Measurements from ENCODE around the gene EPGN. TPM values are rescaled to one million over a fixed set of nuclear protein-coding genes. Genes with fewer than 3 reads are reported as not detected.

Gene EPGN
- total RNA-seq, 1 donor from 2014 or later, result 7.9 TPM

- no peak for TF ChIP-seq CTCF (IDR thresholded peaks at IDR 0.05; ENCODE audit: insufficient read depth, low read length, severe bottlenecking)
- FAIRE-seq (no peak), DNase-seq (ENCODE audit: low read depth) (peak; percentile 89)
- Histone ChIP-seq H3K36me3 (ENCODE audit: control insufficient read depth, insufficient read depth, low read length) (no peaks in the 10 kb centered on the region), H3K4me3 (ENCODE audit: low read depth, low read length) (no peak overlapping the region), H3K27me3 (ENCODE audit: control insufficient read depth, insufficient read depth, low read length) (no peaks in the 10 kb centered on the region)
These were observed 40.2 kb upstream of the EPGN start for GRCh38 chr4:74267998-74268606.

- FAIRE-seq (no peak), DNase-seq (ENCODE audit: low read depth) (peak; percentile 12)
- H3K4me3 ChIP-seq (ENCODE audit: low read depth, low read length), result no peak overlapping the region
- no peak for TF ChIP-seq CTCF (IDR thresholded peaks at IDR 0.05; ENCODE audit: insufficient read depth, low read length, severe bottlenecking)
- H3K27me3 ChIP-seq (ENCODE audit: control insufficient read depth, insufficient read depth, low read length), result no peaks in the 10 kb centered on the region
- no peaks in the 10 kb centered on the region for H3K36me3 ChIP-seq (ENCODE audit: control insufficient read depth, insufficient read depth, low read length)
These were observed 39.6 kb upstream of the EPGN start for GRCh38 chr4:74268643-74269042.

GRCh38 chr4:74278490-74278889 lies 29.8 kb upstream of the EPGN start:
- FAIRE-seq (no peak), DNase-seq (ENCODE audit: low read depth) (peak; percentile 85)
- H3K36me3 ChIP-seq (ENCODE audit: control insufficient read depth, insufficient read depth, low read length), result no peaks in the 10 kb centered on the region
- no peak overlapping the region for H3K4me3 ChIP-seq (ENCODE audit: low read depth, low read length)
- no peak for TF ChIP-seq CTCF (IDR thresholded peaks at IDR 0.05; ENCODE audit: insufficient read depth, low read length, severe bottlenecking)
- no peaks in the 10 kb centered on the region for H3K27me3 ChIP-seq (ENCODE audit: control insufficient read depth, insufficient read depth, low read length)

- FAIRE-seq (no peak), DNase-seq (ENCODE audit: low read depth) (no peak)
- H3K27me3 ChIP-seq (ENCODE audit: control insufficient read depth, insufficient read depth, low read length), result no peaks in the 10 kb centered on the region
- H3K36me3 ChIP-seq (ENCODE audit: control insufficient read depth, insufficient read depth, low read length), result no peaks in the 10 kb centered on the region
- no peak overlapping the region for H3K4me3 ChIP-seq (ENCODE audit: low read depth, low read length)
- no peak for TF ChIP-seq CTCF (IDR thresholded peaks at IDR 0.05; ENCODE audit: insufficient read depth, low read length, severe bottlenecking)
These were observed 28.6 kb upstream of the EPGN start for GRCh38 chr4:74279716-74280115.

GRCh38 chr4:74282926-74283325 lies 25.3 kb upstream of the EPGN start:
- Histone ChIP-seq H3K27me3 (ENCODE audit: control insufficient read depth, insufficient read depth, low read length) (no peaks in the 10 kb centered on the region), H3K36me3 (ENCODE audit: control insufficient read depth, insufficient read depth, low read length) (no peaks in the 10 kb centered on the region), H3K4me3 (ENCODE audit: low read depth, low read length) (no peak overlapping the region)
- FAIRE-seq (no peak), DNase-seq (ENCODE audit: low read depth) (no peak)
- TF ChIP-seq CTCF (IDR thresholded peaks at IDR 0.05; ENCODE audit: insufficient read depth, low read length, severe bottlenecking), result no peak

GRCh38 chr4:74283614-74284013 lies 24.7 kb upstream of the EPGN start:
- Histone ChIP-seq H3K36me3 (ENCODE audit: control insufficient read depth, insufficient read depth, low read length) (no peaks in the 10 kb centered on the region), H3K27me3 (ENCODE audit: control insufficient read depth, insufficient read depth, low read length) (no peaks in the 10 kb centered on the region), H3K4me3 (ENCODE audit: low read depth, low read length) (no peak overlapping the region)
- FAIRE-seq (peak; percentile 92), DNase-seq (ENCODE audit: low read depth) (peak; percentile 99)
- no peak for TF ChIP-seq CTCF (IDR thresholded peaks at IDR 0.05; ENCODE audit: insufficient read depth, low read length, severe bottlenecking)
